Activated naive CD4-positive, alpha-beta T cell treated with anti-CD3 and anti-CD28 coated beads, Interleukin-2, amount 10 ng/mL, durations not matched to agents 7 days and 5 days (primary cell): ENCODE data around the gene LPAR6.
"Not testable (repeated sequence)": the region's sequence is repeated elsewhere in the genome, so short reads cannot be mapped to it uniquely, and the experiment has no call there.

Source experiments
- CTCF ChIA-PET: fragments of 350-600 bp; sonication (Branson Sonifier 250); formaldehyde crosslinking; loops from one replicate; lab custom pipeline; 2021; ENCODE audit warnings: antibody characterized with exemption; lab: Charles Lee
- DNase-seq: peaks from one replicate; pipeline ENCODE4 v3.0.0-alpha.2; 2020
- H3K27ac Mint-ChIP-seq: one replicate; pipeline ENCODE4 v1.8.0; 2021; ENCODE audit warnings: mild to moderate bottlenecking, moderate library complexity, mixed read lengths
- H3K27me3 Mint-ChIP-seq: one replicate; pipeline ENCODE4 v1.8.0; 2021; ENCODE audit warnings: mild to moderate bottlenecking, mixed read lengths
- H3K36me3 Mint-ChIP-seq: one replicate; pipeline ENCODE4 v1.8.0; 2021; ENCODE audit warnings: mixed read lengths
- H3K4me1 Mint-ChIP-seq: one replicate; pipeline ENCODE4 v1.8.0; 2021; ENCODE audit warnings: mixed read lengths
- H3K4me3 Mint-ChIP-seq: one replicate; pipeline ENCODE4 v1.8.0; 2021; ENCODE audit warnings: mild to moderate bottlenecking, moderate library complexity, mixed read lengths
- H3K9me3 Mint-ChIP-seq: one replicate; pipeline ENCODE4 v1.8.0; 2021; ENCODE audit warnings: mixed read lengths

The LPAR6 gene

DNA sequence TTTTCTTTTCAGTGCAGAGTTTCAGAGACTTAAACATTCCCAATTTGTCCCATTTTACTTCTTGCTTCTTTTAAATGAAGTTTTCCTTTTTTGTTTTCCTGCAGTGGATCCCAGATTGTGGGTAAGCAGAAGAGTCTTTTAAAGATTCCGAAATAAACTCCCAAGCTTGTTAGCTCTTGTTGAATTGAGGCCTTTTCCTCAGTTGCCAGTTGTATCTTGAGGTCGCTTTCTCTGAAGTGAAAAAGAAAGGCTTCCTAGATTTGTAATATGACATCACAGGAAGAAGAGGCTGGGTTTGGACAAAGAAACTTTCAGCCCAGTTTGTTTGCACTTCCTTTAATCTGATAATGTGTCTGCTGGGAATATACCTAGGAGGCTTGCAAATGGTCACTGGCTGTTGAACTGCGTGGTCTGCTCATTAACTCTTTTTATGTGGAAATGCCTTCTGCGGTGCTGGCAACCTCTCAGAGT lies at the start of gene LPAR6:
LPAR6 (minus strand) TSS at position 233 of the 471 bp plus-strand sequence. CDS start 690 bp downstream, outside the sequence.
- H3K36me3 Mint-ChIP-seq, result peaks cover 72% of the 10 kb centered on the region
- H3K9me3 Mint-ChIP-seq, result peaks cover 12% of the 10 kb centered on the region
- peaks cover 40% of the 10 kb centered on the region for H3K4me1 Mint-ChIP-seq
- CTCF ChIA-PET, result interaction anchor here (0.8 to 1.6 kb wide), 3 partner anchors 11 to 149 kb away, joined by 3 to 6 read pairs (median 5); no protein-coding TSS in a partner anchor
- H3K4me3 Mint-ChIP-seq, result peak within 1 kb of the TSS; percentile 98
- H3K27me3 Mint-ChIP-seq, result no peaks in the 10 kb centered on the region
- peak within 1 kb of the TSS; percentile 99 for H3K27ac Mint-ChIP-seq
- peak; percentile 24 for DNase-seq

GRCh38 chr13:48457578-48458242 lies 44.8 kb upstream of the LPAR6 start:
- H3K36me3 Mint-ChIP-seq, result peaks cover 75% of the 10 kb centered on the region
- CTCF ChIA-PET, result no interaction called here
- no peak overlapping the region for H3K27ac Mint-ChIP-seq
- H3K27me3 Mint-ChIP-seq, result no peaks in the 10 kb centered on the region
- peaks cover 3% of the 10 kb centered on the region for H3K4me1 Mint-ChIP-seq
- no peak for DNase-seq
- H3K4me3 Mint-ChIP-seq, result no peak overlapping the region
- H3K9me3 Mint-ChIP-seq, result peaks cover 10% of the 10 kb centered on the region

DNA sequence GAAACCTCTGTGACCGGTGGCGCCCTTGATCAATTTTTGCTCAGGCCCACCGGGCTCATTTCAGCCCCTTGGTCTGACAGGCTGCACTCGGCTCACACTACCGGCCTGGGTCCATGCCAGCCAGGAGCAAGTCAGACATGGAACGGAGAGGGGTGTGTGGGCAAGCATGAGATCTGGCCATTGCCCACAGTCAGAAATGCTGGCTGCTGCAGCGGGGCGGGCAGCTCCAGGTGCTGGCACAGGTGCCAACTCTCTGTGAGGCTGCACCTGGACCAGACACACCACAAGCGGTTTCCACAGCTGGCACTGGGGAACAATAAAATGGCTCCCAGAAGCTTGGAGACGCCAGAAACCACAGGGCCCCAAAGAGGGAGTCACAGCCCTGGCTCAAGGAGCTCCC lies 43.6 kb upstream of the LPAR6 start:
- Mint-ChIP-seq H3K27ac (no peak overlapping the region), H3K4me1 (peaks cover 12% of the 10 kb centered on the region), H3K9me3 (peaks cover 20% of the 10 kb centered on the region), H3K4me3 (no peak overlapping the region), H3K27me3 (no peaks in the 10 kb centered on the region), H3K36me3 (peaks cover 77% of the 10 kb centered on the region)
- DNase-seq, result no peak
- CTCF ChIA-PET, result no interaction called here

DNA sequence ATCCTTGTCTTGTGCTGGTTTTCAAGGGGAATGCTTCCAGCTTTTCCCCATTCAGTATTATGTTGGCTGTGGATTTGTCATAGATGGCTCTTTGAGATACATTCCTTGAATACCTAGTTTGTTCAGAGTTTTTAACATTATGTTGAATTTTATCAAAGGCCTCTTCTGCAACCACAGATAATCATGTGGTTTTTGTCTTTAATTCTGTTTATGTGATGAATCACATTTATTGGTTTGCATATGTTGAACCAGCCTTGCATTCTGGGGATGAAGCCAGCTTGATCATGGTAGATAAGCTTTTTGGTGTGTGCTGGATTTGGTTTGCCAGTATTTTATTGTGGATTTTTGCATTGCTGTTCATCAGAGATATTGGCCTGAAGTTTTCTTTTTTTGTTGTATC lies 38.3 kb upstream of the LPAR6 start:
- H3K27me3 Mint-ChIP-seq, DNase-seq, H3K4me3 Mint-ChIP-seq, H3K27ac Mint-ChIP-seq, CTCF ChIA-PET: not testable (repeated sequence)
- Mint-ChIP-seq H3K9me3 (peaks cover 33% of the 10 kb centered on the region), H3K36me3 (peaks cover 68% of the 10 kb centered on the region), H3K4me1 (peaks cover 50% of the 10 kb centered on the region)

- peaks cover 50% of the 10 kb centered on the region for H3K4me1 Mint-ChIP-seq
- CTCF ChIA-PET, result no interaction called here
- H3K27ac Mint-ChIP-seq, result peak overlapping the region; percentile 72
- peaks cover 31% of the 10 kb centered on the region for H3K9me3 Mint-ChIP-seq
- DNase-seq, result no peak
- H3K27me3 Mint-ChIP-seq, result no peaks in the 10 kb centered on the region
- H3K36me3 Mint-ChIP-seq, result peaks cover 56% of the 10 kb centered on the region
- no peak overlapping the region for H3K4me3 Mint-ChIP-seq
Observed at GRCh38 chr13:48449656-48450055, 36.7 kb upstream of the LPAR6 start.

GRCh38 chr13:48448959-48449614 lies 36.2 kb upstream of the LPAR6 start:
- H3K27ac Mint-ChIP-seq, result peak overlapping the region; percentile 72
- DNase-seq, result no peak
- no peaks in the 10 kb centered on the region for H3K27me3 Mint-ChIP-seq
- H3K4me3 Mint-ChIP-seq, result peak overlapping the region; percentile 55
- H3K9me3 Mint-ChIP-seq, result peaks cover 28% of the 10 kb centered on the region
- peaks cover 56% of the 10 kb centered on the region for H3K36me3 Mint-ChIP-seq
- CTCF ChIA-PET, result no interaction called here
- peaks cover 50% of the 10 kb centered on the region for H3K4me1 Mint-ChIP-seq

- peak overlapping the region; percentile 55 for H3K4me3 Mint-ChIP-seq
- H3K27me3 Mint-ChIP-seq, result no peaks in the 10 kb centered on the region
- peaks cover 26% of the 10 kb centered on the region for H3K9me3 Mint-ChIP-seq
- H3K27ac Mint-ChIP-seq, result peak overlapping the region; percentile 72
- no peak for DNase-seq
- peaks cover 55% of the 10 kb centered on the region for H3K36me3 Mint-ChIP-seq
- peaks cover 48% of the 10 kb centered on the region for H3K4me1 Mint-ChIP-seq
- CTCF ChIA-PET, result no interaction called here
Observed at GRCh38 chr13:48448285-48448958, 35.5 kb upstream of the LPAR6 start.

DNA sequence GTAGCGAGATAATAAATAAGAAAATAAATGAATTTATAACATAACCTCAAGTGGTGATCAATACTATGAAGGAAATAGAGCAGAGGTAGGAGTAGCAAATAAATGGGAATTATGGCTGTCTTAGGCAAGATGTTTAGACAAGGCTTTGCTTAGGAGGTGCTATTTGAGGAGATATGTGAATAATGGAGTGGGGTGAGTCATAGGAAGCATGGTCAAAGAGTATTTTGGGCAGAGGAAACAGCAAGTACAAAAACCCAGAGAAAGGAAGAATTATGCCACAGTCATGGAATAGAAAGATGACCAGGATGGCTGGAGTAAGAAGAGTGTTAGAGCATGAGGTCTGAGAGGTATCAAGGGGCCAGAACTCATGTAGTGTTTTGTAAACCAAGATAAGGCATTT lies 33.6 kb upstream of the LPAR6 start:
- CTCF ChIA-PET, result no interaction called here
- no peak for DNase-seq
- H3K36me3 Mint-ChIP-seq, result peaks cover 42% of the 10 kb centered on the region
- H3K27ac Mint-ChIP-seq, result no peak overlapping the region
- no peak overlapping the region for H3K4me3 Mint-ChIP-seq
- no peaks in the 10 kb centered on the region for H3K27me3 Mint-ChIP-seq
- H3K9me3 Mint-ChIP-seq, result peaks cover 12% of the 10 kb centered on the region
- H3K4me1 Mint-ChIP-seq, result peaks cover 39% of the 10 kb centered on the region

DNA sequence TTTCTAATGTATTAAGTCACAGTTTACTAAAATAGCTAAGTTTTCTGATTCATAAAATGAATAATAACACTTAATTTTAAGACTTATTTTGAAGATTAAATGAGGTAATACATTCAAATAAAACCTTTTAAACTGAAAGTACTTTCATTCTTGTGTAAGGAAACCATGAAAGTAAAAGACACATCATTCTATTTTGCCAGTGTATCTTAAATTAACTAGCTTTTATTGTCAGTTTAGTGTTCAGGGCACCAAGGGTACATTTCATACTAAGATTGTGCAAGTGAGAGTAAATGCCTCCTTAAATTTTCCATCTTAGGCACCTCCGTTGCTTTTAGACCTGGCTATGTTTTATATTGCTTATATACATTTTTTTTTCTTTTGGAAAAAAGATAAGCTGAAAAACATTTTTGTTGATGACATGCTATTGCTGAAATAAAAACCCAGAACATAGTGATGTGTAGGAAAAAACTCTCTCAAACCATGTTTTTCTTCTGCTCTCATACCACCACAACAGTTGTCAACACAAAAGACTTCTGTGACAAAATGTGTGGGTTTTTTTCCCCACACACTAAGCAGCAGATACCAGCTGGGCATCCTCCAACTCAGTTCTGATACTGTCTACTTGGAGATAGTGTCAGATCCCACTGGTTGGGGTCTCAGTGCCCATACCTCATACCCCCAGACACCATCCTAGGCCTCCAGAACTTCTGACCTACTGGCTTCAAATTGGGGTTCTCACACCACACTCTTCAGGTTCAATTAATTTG lies 30.7 kb upstream of the LPAR6 start:
- Mint-ChIP-seq H3K36me3 (peaks cover 32% of the 10 kb centered on the region), H3K4me1 (peaks cover 16% of the 10 kb centered on the region), H3K9me3 (peaks cover 1% of the 10 kb centered on the region), H3K4me3 (peak overlapping the region; percentile 40), H3K27ac (peak overlapping the region; percentile 77), H3K27me3 (no peaks in the 10 kb centered on the region)
- CTCF ChIA-PET, result interaction anchor here (0.7 to 1.2 kb wide), 2 partner anchors 11 to 98 kb away, joined by 3 to 4 read pairs; no protein-coding TSS in a partner anchor
- peak; percentile 29 for DNase-seq

DNA sequence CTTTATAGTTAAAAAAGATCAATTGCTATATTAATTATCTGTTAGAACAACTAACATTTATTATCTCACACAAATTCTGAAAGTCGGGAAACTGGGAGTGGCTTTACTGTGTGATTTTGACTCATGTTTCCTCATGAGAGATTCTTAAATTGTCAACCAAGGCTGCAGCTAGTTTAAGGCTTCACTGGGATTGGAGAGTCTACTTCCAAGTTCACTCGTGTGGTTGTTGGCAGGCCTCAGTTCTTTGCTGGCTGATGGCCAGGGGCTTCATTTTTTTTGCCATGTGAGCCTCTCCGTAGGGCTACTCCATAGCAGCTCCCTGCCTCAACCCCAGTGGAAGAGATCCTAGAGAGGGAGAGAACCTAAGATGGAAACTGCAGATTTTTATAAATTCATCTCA lies 24.5 kb upstream of the LPAR6 start:
- CTCF ChIA-PET, result no interaction called here
- no peaks in the 10 kb centered on the region for H3K27me3 Mint-ChIP-seq
- H3K4me3 Mint-ChIP-seq, result no peak overlapping the region
- peaks cover 47% of the 10 kb centered on the region for H3K36me3 Mint-ChIP-seq
- DNase-seq, result no peak
- H3K27ac Mint-ChIP-seq, result no peak overlapping the region
- H3K9me3 Mint-ChIP-seq, result peaks cover 1% of the 10 kb centered on the region
- peaks cover 42% of the 10 kb centered on the region for H3K4me1 Mint-ChIP-seq

DNA sequence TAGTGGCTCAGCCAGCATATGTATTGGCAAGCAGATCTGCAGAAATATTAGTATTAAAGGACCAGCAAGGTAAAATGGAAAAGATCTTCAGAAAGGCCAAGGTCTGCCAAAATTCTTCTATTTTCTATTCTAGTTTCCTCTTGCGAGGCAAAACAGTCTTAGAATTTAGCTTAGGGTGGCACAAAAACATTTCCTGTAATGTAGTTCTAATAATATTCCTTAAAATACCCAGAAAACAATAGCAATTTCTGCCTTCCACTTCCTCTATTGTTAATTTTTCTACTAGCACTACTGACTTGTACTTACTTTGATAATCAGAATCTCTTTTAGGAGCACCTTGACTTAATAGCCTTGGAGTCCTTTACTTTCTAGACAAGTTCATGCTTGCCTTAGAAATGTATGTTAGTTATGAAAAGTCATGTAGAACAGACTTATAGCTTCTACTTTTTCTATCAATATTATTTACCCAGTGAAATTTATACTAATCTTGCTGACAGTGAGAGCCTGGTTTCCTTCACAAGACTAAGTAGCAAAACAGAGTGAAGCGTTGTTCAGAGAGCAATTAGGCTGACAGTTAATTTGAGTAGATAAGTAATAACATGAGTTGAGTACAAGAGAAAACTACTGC lies 23.9 kb upstream of the LPAR6 start:
- peaks cover 50% of the 10 kb centered on the region for H3K36me3 Mint-ChIP-seq
- peaks cover 1% of the 10 kb centered on the region for H3K9me3 Mint-ChIP-seq
- H3K27me3 Mint-ChIP-seq, result no peaks in the 10 kb centered on the region
- CTCF ChIA-PET, result no interaction called here
- no peak for DNase-seq
- no peak overlapping the region for H3K4me3 Mint-ChIP-seq
- peaks cover 48% of the 10 kb centered on the region for H3K4me1 Mint-ChIP-seq
- H3K27ac Mint-ChIP-seq, result peak overlapping the region; percentile 83

GRCh38 chr13:48434200-48434599 lies 21.3 kb upstream of the LPAR6 start:
- H3K9me3 Mint-ChIP-seq, result peaks cover 1% of the 10 kb centered on the region
- H3K27me3 Mint-ChIP-seq, result no peaks in the 10 kb centered on the region
- H3K4me3 Mint-ChIP-seq, result no peak overlapping the region
- H3K4me1 Mint-ChIP-seq, result peaks cover 64% of the 10 kb centered on the region
- no peak overlapping the region for H3K27ac Mint-ChIP-seq
- DNase-seq, result no peak
- CTCF ChIA-PET, result interaction anchor here (1.5 kb wide), 1 partner anchor 144 kb away, joined by 4 read pairs; no protein-coding TSS in a partner anchor
- H3K36me3 Mint-ChIP-seq, result peaks cover 46% of the 10 kb centered on the region

GRCh38 chr13:48431987-48432615 lies 19.2 kb upstream of the LPAR6 start:
- Mint-ChIP-seq H3K4me3 (no peak overlapping the region), H3K9me3 (no peaks in the 10 kb centered on the region), H3K4me1 (peaks cover 57% of the 10 kb centered on the region), H3K27me3 (no peaks in the 10 kb centered on the region), H3K36me3 (peaks cover 40% of the 10 kb centered on the region), H3K27ac (peak overlapping the region; percentile 62)
- CTCF ChIA-PET, result no interaction called here
- no peak for DNase-seq
